H9 (cell line): ENCODE data around the gene TBC1D8. TPM values are rescaled to one million over a fixed set of nuclear protein-coding genes. Genes with fewer than 3 reads are reported as not detected.

Source experiments
- DNase-seq: peaks from one replicate; pipeline ENCODE4 v3.0.0-alpha.2; 2017
- H2AFZ ChIP-seq: one replicate; pipeline ENCODE4 v1.6.1; 2013; ENCODE audit warnings: mild to moderate bottlenecking, low read length, control low read depth, moderate library complexity
- H2AK5ac ChIP-seq: 2 replicates; pipeline ENCODE4 v1.6.1; 2013; ENCODE audit warnings: low read length, control low read depth, mixed read lengths; ENCODE audit not compliant: insufficient read length
- H2BK120ac ChIP-seq: one replicate; pipeline ENCODE4 v1.6.1; 2013; ENCODE audit warnings: low read depth, mild to moderate bottlenecking, low read length, control low read depth, inconsistent platforms; ENCODE audit not compliant: poor library complexity, severe bottlenecking
- H2BK12ac ChIP-seq: 2 replicates; pipeline ENCODE4 v1.6.1; 2013; ENCODE audit warnings: low read length, control low read depth, mixed read lengths, low read depth; ENCODE audit not compliant: insufficient read length
- H2BK15ac ChIP-seq: 2 replicates; pipeline ENCODE4 v1.6.1; 2013; ENCODE audit warnings: low read depth, low read length, control low read depth
- H2BK20ac ChIP-seq: one replicate; pipeline ENCODE4 v1.6.1; 2013; ENCODE audit warnings: low read depth, mild to moderate bottlenecking, low read length, control low read depth, inconsistent platforms; ENCODE audit not compliant: poor library complexity, severe bottlenecking
- H2BK5ac ChIP-seq: 2 replicates; pipeline ENCODE4 v1.6.1; 2013; ENCODE audit warnings: low read length, control low read depth, mixed read lengths; ENCODE audit not compliant: insufficient read length
- H3K14ac ChIP-seq: 2 replicates; pipeline ENCODE4 v1.6.1; 2013; ENCODE audit warnings: low read length, control low read depth; ENCODE audit not compliant: insufficient read depth
- H3K18ac ChIP-seq: 2 replicates; pipeline ENCODE4 v1.6.1; 2013; ENCODE audit warnings: low read depth, mild to moderate bottlenecking, mixed read lengths, low read length, control low read depth; ENCODE audit not compliant: insufficient read length
- H3K23ac ChIP-seq: 2 replicates; pipeline ENCODE4 v1.6.1; 2013; ENCODE audit warnings: low read length, control low read depth, mixed read lengths, low read depth; ENCODE audit not compliant: insufficient read length
- H3K23me2 ChIP-seq: 2 replicates; pipeline ENCODE4 v1.6.1; 2013; ENCODE audit warnings: low read depth, mild to moderate bottlenecking, mixed read lengths, low read length, control low read depth; ENCODE audit not compliant: insufficient read length, poor library complexity, severe bottlenecking
- H3K27ac ChIP-seq: 2 replicates; pipeline ENCODE4 v1.5.1; 2013; ENCODE audit warnings: low read length, control low read depth, mixed read lengths, low read depth; ENCODE audit not compliant: insufficient read length
- H3K27me3 ChIP-seq: 2 replicates; pipeline ENCODE4 v1.6.1; 2013; ENCODE audit warnings: low read length, control low read depth, inconsistent platforms; ENCODE audit not compliant: insufficient read depth
- H3K4ac ChIP-seq: 2 replicates; pipeline ENCODE4 v1.6.1; 2013; ENCODE audit warnings: low read depth, mild to moderate bottlenecking, control low read depth, inconsistent platforms, low read length, moderate library complexity
- H3K4me1 ChIP-seq: 2 replicates; pipeline ENCODE4 v1.6.1; 2013; ENCODE audit warnings: low read length, control low read depth, inconsistent platforms; ENCODE audit not compliant: insufficient read depth
- H3K4me2 ChIP-seq: 2 replicates; pipeline ENCODE4 v1.6.1; 2013; ENCODE audit warnings: low read length, control low read depth, mixed read lengths; ENCODE audit not compliant: insufficient read length, insufficient read depth
- H3K56ac ChIP-seq: 2 replicates; pipeline ENCODE4 v1.6.1; 2013; ENCODE audit warnings: low read depth, mild to moderate bottlenecking, mixed read lengths, low read length, control low read depth; ENCODE audit not compliant: insufficient read length
- H3K79me1 ChIP-seq: 2 replicates; pipeline ENCODE4 v1.6.1; 2013; ENCODE audit warnings: low read depth, mild to moderate bottlenecking, moderate library complexity, low read length, control low read depth, inconsistent platforms; ENCODE audit not compliant: insufficient read depth, poor library complexity, severe bottlenecking
- H3K79me2 ChIP-seq: 2 replicates; pipeline ENCODE4 v1.6.1; 2013; ENCODE audit warnings: low read length, control low read depth, inconsistent platforms; ENCODE audit not compliant: insufficient read depth
- H3K9ac ChIP-seq: 2 replicates; pipeline ENCODE4 v1.6.1; 2013; ENCODE audit warnings: low read length, control low read depth, mixed read lengths; ENCODE audit not compliant: insufficient read length; ENCODE audit errors: extremely low read depth
- H3K9me3 ChIP-seq: one replicate; pipeline ENCODE4 v1.6.1; 2013; ENCODE audit warnings: low read depth, low read length, inconsistent platforms; ENCODE audit not compliant: control insufficient read depth
- H3T11ph ChIP-seq: one replicate; pipeline ENCODE4 v1.6.1; 2013; ENCODE audit warnings: mild to moderate bottlenecking, low read length, control low read depth, inconsistent platforms
- H4K20me1 ChIP-seq: one replicate; pipeline ENCODE4 v1.6.1; 2013; ENCODE audit not compliant: control insufficient read depth, insufficient read length, insufficient read depth
- H4K5ac ChIP-seq: 2 replicates; pipeline ENCODE4 v1.6.1; 2013; ENCODE audit warnings: low read depth, mild to moderate bottlenecking, mixed read lengths, low read length, control low read depth; ENCODE audit not compliant: insufficient read length
- H4K8ac ChIP-seq: replicated peaks from 2 replicates; pipeline ENCODE4 v1.6.1; 2013; ENCODE audit warnings: low read length, control low read depth, mixed read lengths, low read depth; ENCODE audit not compliant: insufficient read length
- H4K91ac ChIP-seq: 2 replicates; pipeline ENCODE4 v1.6.1; 2013; ENCODE audit warnings: low read depth, mild to moderate bottlenecking, moderate library complexity, mixed read lengths, low read length, control low read depth; ENCODE audit not compliant: insufficient read length
- H3K27ac Mint-ChIP-seq, 3 experiments: 2 replicates in 2 of 3; 3 replicates in 1 of 3; pipeline ENCODE4 v1.8.0; 2020 to 2021; ENCODE audit warnings: mixed read lengths in 3 of 3, mild to moderate bottlenecking in 1 of 3, moderate library complexity in 1 of 3
- H3K27me3 Mint-ChIP-seq: 2 replicates; pipeline ENCODE4 v1.8.0; 2021; ENCODE audit warnings: low read depth, mild to moderate bottlenecking, moderate library complexity, mixed read lengths
- H3K36me3 Mint-ChIP-seq, 3 experiments: 2 replicates in 2 of 3; 3 replicates in 1 of 3; pipeline ENCODE4 v1.8.0; 2020 to 2021; ENCODE audit warnings: low read depth in 3 of 3, mixed read lengths in 3 of 3; ENCODE audit not compliant: insufficient read depth in 1 of 3
- H3K4me1 Mint-ChIP-seq, 2 experiments: 2 replicates each; pipeline ENCODE4 v1.8.0; 2020; ENCODE audit warnings: mixed read lengths in 2 of 2
- H3K4me3 Mint-ChIP-seq, 2 experiments: 2 replicates in 1 of 2; 3 replicates in 1 of 2; pipeline ENCODE4 v1.8.0; 2020 to 2021; ENCODE audit warnings: mild to moderate bottlenecking in 2 of 2, mixed read lengths in 2 of 2, moderate library complexity in 1 of 2
- H3K9me3 Mint-ChIP-seq, 2 experiments: 2 replicates in 1 of 2; 3 replicates in 1 of 2; pipeline ENCODE4 v1.8.0; 2020; ENCODE audit warnings: mild to moderate bottlenecking in 2 of 2, mixed read lengths in 2 of 2, moderate library complexity in 1 of 2
- CTCF ChIP-seq: fragments of 200-600 bp; sonication (generic); conservative IDR thresholded peaks from 3 replicates; pipeline ENCODE4 v1.8.0; 2021; ENCODE audit warnings: antibody characterized with exemption, mild to moderate bottlenecking
- WGBS: extraction: QIAGEN DNeasy Blood & Tissue Kit; methylation state at CpG from one replicate; pipeline ENCODE4 v1.1.7; 2013; ENCODE audit warnings: missing lambda C conversion rate, low lambda C conversion rate, mixed read lengths; ENCODE audit not compliant: insufficient read length; ENCODE audit errors: extremely low coverage; 5-methylcytosine and 5-hydroxymethylcytosine counted together
- total RNA-seq: library from RNA; stranded (reverse); gene quantifications from 2 replicates; pipeline ENCODE4 v1.2.1, GENCODE V29; 2021

Gene TBC1D8
- total RNA-seq, 1 experiment from 2014 or later = 16.6 TPM

GRCh38 chr2:101146535-101146934 lies 4.6 kb downstream of the TBC1D8 start:
- no peak overlapping the region for H4K91ac ChIP-seq
- no peak overlapping the region for H3K4me2 ChIP-seq
- Mint-ChIP-seq H3K27ac (no peak overlapping the region), H3K27me3 (peaks cover 13% of the 10 kb centered on the region), H3K4me3 (peak overlapping the region in 1 of 2 experiments; percentile 0; a peak in 1 of 5 replicates), H3K4me1 (peaks cover 57 to 58% of the 10 kb centered on the region in 2 experiments), H3K36me3 (peaks cover 4 to 9% (median 7%) of the 10 kb centered on the region in 3 experiments; a peak in 6 of 7 replicates), H3K9me3 (peaks cover 6 to 9% of the 10 kb centered on the region in 2 experiments; a peak in 3 of 5 replicates)
- peaks cover 6% of the 10 kb centered on the region; the same call in 1 of the 2 replicates for H3K4me1 ChIP-seq
- H2BK12ac ChIP-seq = no peak overlapping the region
- no peaks in the 10 kb centered on the region for H3K9me3 ChIP-seq
- H3K79me2 ChIP-seq = peaks cover 16% of the 10 kb centered on the region; the same call in 1 of the 2 replicates
- no peak overlapping the region for H4K5ac ChIP-seq
- no peak overlapping the region for H3K14ac ChIP-seq
- no peak for TF ChIP-seq CTCF
- no peaks in the 10 kb centered on the region; the same call in 1 of the 2 replicates for H3K27me3 ChIP-seq
- no peak overlapping the region for H2BK120ac ChIP-seq
- no peak overlapping the region for H2BK5ac ChIP-seq
- H4K8ac ChIP-seq = no peak overlapping the region
- H3K27ac ChIP-seq = no peak overlapping the region
- no peak overlapping the region for H3K23ac ChIP-seq
- no peak overlapping the region for H3K9ac ChIP-seq
- no peak overlapping the region for H2AFZ ChIP-seq
- no peaks in the 10 kb centered on the region for H3K79me1 ChIP-seq
- no peak overlapping the region for H3K18ac ChIP-seq
- H2BK15ac ChIP-seq = no peak overlapping the region
- WGBS = no CpG with 5 or more reads among the region's 2 CpGs
- H3K4ac ChIP-seq = no peak overlapping the region
- H2AK5ac ChIP-seq = no peak overlapping the region
- no peaks in the 10 kb centered on the region for H4K20me1 ChIP-seq
- H3K23me2 ChIP-seq = peaks cover 11% of the 10 kb centered on the region
- no peak overlapping the region for H2BK20ac ChIP-seq
- no peak for DNase-seq
- no peak overlapping the region for H3T11ph ChIP-seq
- H3K56ac ChIP-seq = no peak overlapping the region
